A673 (cell line): ENCODE results near the gene RICTOR. TPM values are rescaled to one million over a fixed set of nuclear protein-coding genes. Genes with fewer than 3 reads are reported as not detected.

Experiments
- BruUV-seq: library from RNA; stranded (reverse); fragments of 400-500 nt; replicated peaks from 2 replicates; lab custom pipeline; 2021; lab: Mats Ljungman, UMichigan
- CTCF ChIA-PET: fragments of 300-600 bp; sonication (Branson Sonifier 250); formaldehyde crosslinking; loops from one replicate; lab custom pipeline; 2022; ENCODE audit warnings: antibody characterized with exemption; lab: Charles Lee
- POLR2A ChIA-PET: fragments of 300-600 bp; sonication (Branson Sonifier 250); formaldehyde crosslinking; loops from one replicate; lab custom pipeline; 2022; ENCODE audit warnings: antibody characterized with exemption; ENCODE audit not compliant: low non-redundant PET; lab: Charles Lee
- DNase-seq: peaks from one replicate; pipeline ENCODE4 v3.0.0-alpha.2; 2015; ENCODE audit warnings: low spot score
- H3K27ac ChIP-seq: fragments of 200-600 bp; sonication (generic); 2 replicates; pipeline ENCODE4 v1.5.1; 2016; ENCODE audit warnings: mixed run types, low read depth, mild to moderate bottlenecking, mixed read lengths, antibody characterized with exemption, low read length; ENCODE audit not compliant: poor library complexity, severe bottlenecking
- H3K27me3 ChIP-seq: fragments of 200-600 bp; sonication (generic); replicated peaks from 2 replicates; pipeline ENCODE4 v1.6.1; 2017; ENCODE audit warnings: mixed run types, low read depth, mild to moderate bottlenecking, mixed read lengths, antibody characterized with exemption, low read length; ENCODE audit not compliant: insufficient read depth, poor library complexity
- H3K36me3 ChIP-seq: fragments of 200-600 bp; sonication (generic); 2 replicates; pipeline ENCODE4 v1.6.1; 2016; ENCODE audit warnings: mixed run types, mild to moderate bottlenecking, mixed read lengths, antibody characterized with exemption, low read length; ENCODE audit not compliant: insufficient read depth, poor library complexity, severe bottlenecking
- H3K4me1 ChIP-seq: fragments of 200-600 bp; sonication (generic); 2 replicates; pipeline ENCODE4 v1.6.1; 2017; ENCODE audit warnings: mixed run types, mild to moderate bottlenecking, mixed read lengths, antibody characterized with exemption, low read length; ENCODE audit not compliant: insufficient read depth, poor library complexity, severe bottlenecking
- H3K4me3 ChIP-seq: fragments of 200-600 bp; sonication (generic); 2 replicates; pipeline ENCODE4 v1.5.1; 2016; ENCODE audit warnings: low read depth, mixed run types, mild to moderate bottlenecking, mixed read lengths, low read length; ENCODE audit not compliant: poor library complexity, severe bottlenecking
- H3K9me3 ChIP-seq: fragments of 200-600 bp; sonication (generic); 2 replicates; pipeline ENCODE4 v1.6.1; 2016; ENCODE audit warnings: mixed run types, low read depth, mild to moderate bottlenecking, mixed read lengths, antibody characterized with exemption, low read length; ENCODE audit not compliant: poor library complexity, severe bottlenecking
- CTCF ChIP-seq: fragments of 300-800, 200-600 bp; sonication (generic); conservative IDR thresholded peaks from 2 replicates; pipeline ENCODE4 v1.5.1; 2017; ENCODE audit warnings: low read depth, mild to moderate bottlenecking, antibody characterized with exemption, low read length, moderate library complexity, mixed read lengths
- EZH2 ChIP-seq: fragments of 200-600 bp; sonication (generic); IDR thresholded peaks from 2 replicates; pipeline ENCODE4 v1.6.1; 2017; ENCODE audit warnings: borderline replicate concordance, low read depth, mild to moderate bottlenecking, mixed read lengths, antibody characterized with exemption, low read length; ENCODE audit not compliant: poor library complexity, severe bottlenecking
- intact Hi-C: fragments of 100-400 bp; cut with micrococcal nuclease; formaldehyde crosslinking; loops from one replicate; pipeline ENCODE4 v1.10.0; 2022; ENCODE audit not compliant: unreplicated experiment
- total RNA-seq: library from RNA; stranded (reverse); gene quantifications from 2 replicates; pipeline ENCODE4 v1.2.3, GENCODE V29; 2021

RICTOR gene
- total RNA-seq, 1 experiment from 2014 or later, result 23.3 TPM

- CTCF ChIA-PET, result no interaction called here
- no peak for DNase-seq
- H3K27me3 ChIP-seq, result no peaks in the 10 kb centered on the region
- no peak overlapping the region for H3K4me3 ChIP-seq
- no peaks in the 10 kb centered on the region for H3K4me1 ChIP-seq
- peaks cover 13% of the 10 kb centered on the region for H3K9me3 ChIP-seq
- intact Hi-C loops, result no loop called here
- no peak for TF ChIP-seq EZH2
- H3K36me3 ChIP-seq, result no peaks in the 10 kb centered on the region
- no TSS peak for BruUV-seq
- POLR2A ChIA-PET, result no interaction called here
- H3K27ac ChIP-seq, result no peak overlapping the region
Measured at GRCh38 chr5:39064450-39064849, 9.7 kb downstream of the RICTOR start.

GRCh38 chr5:39063037-39063436 is 11.2 kb downstream of the RICTOR start:
- DNase-seq, result no peak
- Histone ChIP-seq H3K27me3 (no peaks in the 10 kb centered on the region), H3K9me3 (peaks cover 13% of the 10 kb centered on the region), H3K4me3 (no peak overlapping the region), H3K27ac (no peak overlapping the region), H3K4me1 (no peaks in the 10 kb centered on the region), H3K36me3 (no peaks in the 10 kb centered on the region)
- intact Hi-C loops, result no loop called here
- no TSS peak for BruUV-seq
- ChIA-PET CTCF (no interaction called here), POLR2A (no interaction called here)
- TF ChIP-seq CTCF (no peak), EZH2 (no peak)

- H3K4me1 ChIP-seq, result no peaks in the 10 kb centered on the region
- TF ChIP-seq EZH2, result no peak
- no peak for TF ChIP-seq CTCF
- intact Hi-C loops, result no loop called here
- no TSS peak for BruUV-seq
- H3K27me3 ChIP-seq, result no peaks in the 10 kb centered on the region
- no peaks in the 10 kb centered on the region for H3K36me3 ChIP-seq
- no peak for DNase-seq
- no peak overlapping the region for H3K27ac ChIP-seq
- ChIA-PET POLR2A (no interaction called here), CTCF (no interaction called here)
- H3K4me3 ChIP-seq, result no peak overlapping the region
- peaks cover 10% of the 10 kb centered on the region for H3K9me3 ChIP-seq
Measured at GRCh38 chr5:39062530-39062929, 11.7 kb downstream of the RICTOR start.

GRCh38 chr5:39062104-39062503 is 12.1 kb downstream of the RICTOR start:
- no peak for TF ChIP-seq EZH2
- TF ChIP-seq CTCF, result no peak
- ChIA-PET CTCF (no interaction called here), POLR2A (no interaction called here)
- no peak overlapping the region for H3K4me3 ChIP-seq
- H3K9me3 ChIP-seq, result peaks cover 8% of the 10 kb centered on the region
- intact Hi-C loops, result no loop called here
- H3K36me3 ChIP-seq, result no peaks in the 10 kb centered on the region
- DNase-seq, result no peak
- no TSS peak for BruUV-seq
- H3K27ac ChIP-seq, result no peak overlapping the region
- H3K4me1 ChIP-seq, result no peaks in the 10 kb centered on the region
- no peaks in the 10 kb centered on the region for H3K27me3 ChIP-seq
